Amniotic stem cell (primary cell): ENCODE measurements around the gene CARD10.

ENCODE experiments used
- DNase-seq: peaks from one replicate; lab custom pipeline; 2025; lab: John Stamatoyannopoulos, UW

Gene CARD10

GRCh38 chr22:37467391-37467955 is 51.7 kb downstream of the CARD10 start:
- no peak for DNase-seq

GRCh38 chr22:37464181-37464580 is 55.0 kb downstream of the CARD10 start:
- DNase-seq, result no peak

- DNase-seq, result no peak
Observed at GRCh38 chr22:37462983-37463382, 56.2 kb downstream of the CARD10 start.

- no peak for DNase-seq
Observed at GRCh38 chr22:37462436-37462835, 56.8 kb downstream of the CARD10 start.

GRCh38 chr22:37461961-37462360 is 57.3 kb downstream of the CARD10 start:
- no peak for DNase-seq

GRCh38 chr22:37460684-37461083 is 58.5 kb downstream of the CARD10 start:
- DNase-seq, result no peak

GRCh38 chr22:37459206-37459605 is 60.0 kb downstream of the CARD10 start:
- DNase-seq, result no peak

- no peak for DNase-seq
Observed at GRCh38 chr22:37457093-37457893, 61.9 kb downstream of the CARD10 start.

- no peak for DNase-seq
Observed at GRCh38 chr22:37456346-37456745, 62.9 kb downstream of the CARD10 start.

- DNase-seq, result no peak
Observed at GRCh38 chr22:37455896-37456295, 63.3 kb downstream of the CARD10 start.

- DNase-seq, result peak; percentile 20
Observed at GRCh38 chr22:37454857-37455686, 64.1 kb downstream of the CARD10 start.

- no peak for DNase-seq
Observed at GRCh38 chr22:37453696-37454095, 65.5 kb downstream of the CARD10 start.

- no peak for DNase-seq
Observed at GRCh38 chr22:37451218-37451617, 68.0 kb downstream of the CARD10 start.

GRCh38 chr22:37449331-37450001 is 69.7 kb downstream of the CARD10 start:
- DNase-seq, result no peak

- no peak for DNase-seq
Observed at GRCh38 chr22:37448516-37449127, 70.6 kb downstream of the CARD10 start.

- no peak for DNase-seq
Observed at GRCh38 chr22:37445501-37445900, 73.7 kb downstream of the CARD10 start.

GRCh38 chr22:37443977-37444376 is 75.2 kb downstream of the CARD10 start:
- DNase-seq, result no peak

- DNase-seq, result no peak
Observed at GRCh38 chr22:37443086-37443485, 76.1 kb downstream of the CARD10 start.

GRCh38 chr22:37442537-37442936 is 76.7 kb downstream of the CARD10 start:
- DNase-seq, result no peak

- DNase-seq, result no peak
Observed at GRCh38 chr22:37442135-37442534, 77.1 kb downstream of the CARD10 start.

GRCh38 chr22:37440875-37441274 is 78.3 kb downstream of the CARD10 start:
- no peak for DNase-seq
